GM19099 (cell line): ENCODE data around the gene FRAS1.

Experiments
- POLR2A ChIP-seq: IDR thresholded peaks from 3 replicates; pipeline ENCODE4 v1.6.1; 2011; ENCODE audit warnings: low read depth; ENCODE audit not compliant: insufficient read length; ENCODE audit errors: extremely low read depth

The FRAS1 gene

GRCh38 chr4:78331965-78332364 is 274.8 kb downstream of the FRAS1 start:
- TF ChIP-seq POLR2A, result no peak

GRCh38 chr4:78332976-78333375 is 275.9 kb downstream of the FRAS1 start:
- no peak for TF ChIP-seq POLR2A

- TF ChIP-seq POLR2A, result no peak
Observed at GRCh38 chr4:78336093-78336943, 279.2 kb downstream of the FRAS1 start.

- no peak for TF ChIP-seq POLR2A
Observed at GRCh38 chr4:78337244-78338020, 280.3 kb downstream of the FRAS1 start.

GRCh38 chr4:78342125-78342524 is 285.0 kb downstream of the FRAS1 start:
- no peak for TF ChIP-seq POLR2A

GRCh38 chr4:78343682-78344081 is 286.6 kb downstream of the FRAS1 start:
- TF ChIP-seq POLR2A, result no peak

- no peak for TF ChIP-seq POLR2A
Observed at GRCh38 chr4:78345237-78345636, 288.1 kb downstream of the FRAS1 start.

GRCh38 chr4:78346222-78346621 is 289.1 kb downstream of the FRAS1 start:
- no peak for TF ChIP-seq POLR2A

GRCh38 chr4:78347527-78347926 is 290.4 kb downstream of the FRAS1 start:
- no peak for TF ChIP-seq POLR2A

- no peak for TF ChIP-seq POLR2A
Observed at GRCh38 chr4:78353921-78354320, 296.8 kb downstream of the FRAS1 start.

- TF ChIP-seq POLR2A, result no peak
Observed at GRCh38 chr4:78354782-78355181, 297.7 kb downstream of the FRAS1 start.

- no peak for TF ChIP-seq POLR2A
Observed at GRCh38 chr4:78355306-78355705, 298.2 kb downstream of the FRAS1 start.

- TF ChIP-seq POLR2A, result no peak
Observed at GRCh38 chr4:78356251-78356786, 299.2 kb downstream of the FRAS1 start.

- no peak for TF ChIP-seq POLR2A
Observed at GRCh38 chr4:78357122-78357521, 300.0 kb downstream of the FRAS1 start.

GRCh38 chr4:78360466-78360865 is 303.3 kb downstream of the FRAS1 start:
- TF ChIP-seq POLR2A, result no peak
